HCT116 (cell line): ENCODE data around the gene GALNT11. TPM values are rescaled to one million over a fixed set of nuclear protein-coding genes. Genes with fewer than 3 reads are reported as not detected.

Source experiments
- ATAC-seq: fragments of 200-7000 bp; cut with Tn5 transposase; 2 replicates; pipeline ENCODE4 v1.9.1; 2020; ENCODE audit warnings: mild to moderate bottlenecking, moderate library complexity
- BruUV-seq: library from RNA; stranded (reverse); fragments of 400-500 nt; replicated peaks from 2 replicates; lab custom pipeline; 2021; lab: Mats Ljungman, UMichigan
- CTCF ChIA-PET: fragments of 300-600 bp; sonication (Branson Sonifier 250); formaldehyde crosslinking; loops from one replicate; lab custom pipeline; 2021; ENCODE audit warnings: antibody characterized with exemption; lab: Charles Lee
- POLR2A ChIA-PET: fragments of 300-600, 350-600 bp; sonication (Branson Sonifier 250); formaldehyde crosslinking; loops from one replicate; lab custom pipeline; 2021; ENCODE audit warnings: antibody characterized with exemption; lab: Charles Lee
- RAD21 ChIA-PET, 2 experiments: fragments of 300-600 bp; sonication (Branson Sonifier 250); formaldehyde crosslinking; loops; one replicate each; lab custom pipeline; 2023; ENCODE audit warnings: low total read pairs in 2 of 2; ENCODE audit not compliant: uncharacterized antibody in 2 of 2, unreplicated experiment in 2 of 2, low non-redundant PET in 1 of 2; lab: Charles Lee
- DNase-seq: peaks from one replicate; pipeline ENCODE4 v3.0.0-alpha.2; 2010; ENCODE audit warnings: low read depth, low spot score
- H2AFZ ChIP-seq: fragments of 200-600 bp; shearing (Covaris generic), sonication (generic); 2 replicates; pipeline ENCODE4 v1.6.1; 2017; ENCODE audit warnings: low read depth, mixed run types, mixed read lengths, antibody characterized with exemption, low read length; ENCODE audit not compliant: poor library complexity, severe bottlenecking
- H3K27ac ChIP-seq: 2 replicates; pipeline ENCODE4 v1.5.1; 2012; ENCODE audit warnings: low read depth, low read length
- H3K27me3 ChIP-seq: fragments of 200-600 bp; sonication (generic); 2 replicates; pipeline ENCODE4 v1.6.1; 2016; ENCODE audit warnings: mixed run types, low read length, mixed read lengths; ENCODE audit not compliant: insufficient read depth
- H3K36me3 ChIP-seq, 2 experiments: fragments of 200-500 bp in 1 of 2; fragments of 200-600 bp in 1 of 2; sonication (Bioruptor generic) in 1 of 2; sonication (generic) in 1 of 2; 2 replicates each; pipeline versions ENCODE4 v1.5.1 to v1.6.1; 2014 to 2016; ENCODE audit warnings: low read length in 2 of 2, inconsistent platforms in 1 of 2, mixed read lengths in 1 of 2, mixed run types in 1 of 2; ENCODE audit not compliant: insufficient read depth in 2 of 2, control insufficient read depth in 1 of 2
- H3K4me1 ChIP-seq, 2 experiments: fragments of 200-600 bp in 1 of 2; sonication (generic) in 1 of 2; 2 replicates each; pipeline versions ENCODE4 v1.5.1 to v1.6.1; 2012 to 2017; ENCODE audit warnings: low read length in 2 of 2, inconsistent platforms in 1 of 2, mild to moderate bottlenecking in 1 of 2, mixed read lengths in 1 of 2, mixed run types in 1 of 2, moderate library complexity in 1 of 2; ENCODE audit not compliant: insufficient read depth in 2 of 2, control insufficient read depth in 1 of 2
- H3K4me2 ChIP-seq: fragments of 200-600 bp; sonication (generic); 2 replicates; pipeline ENCODE4 v1.6.1; 2017; ENCODE audit warnings: mixed run types, low read length, mixed read lengths
- H3K4me3 ChIP-seq, 2 experiments: fragments of 200-600 bp in 1 of 2; sonication (generic) in 1 of 2; replicated peaks in 1 of 2; 2 replicates each; pipeline ENCODE4 v1.5.1; 2011 to 2016; ENCODE audit warnings: low read length in 2 of 2, control low read depth in 1 of 2, low read depth in 1 of 2, mild to moderate bottlenecking in 1 of 2, mixed read lengths in 1 of 2, mixed run types in 1 of 2
- H3K79me2 ChIP-seq: fragments of 200-600 bp; sonication (generic); 2 replicates; pipeline ENCODE4 v1.6.1; 2017; ENCODE audit warnings: mild to moderate bottlenecking, mixed run types, low read length, moderate library complexity, mixed read lengths; ENCODE audit not compliant: insufficient read depth
- H3K9ac ChIP-seq: fragments of 200-600 bp; sonication (generic); 2 replicates; pipeline ENCODE4 v1.6.1; 2016; ENCODE audit warnings: low read length, mixed read lengths
- H3K9me2 ChIP-seq: fragments of 200-600 bp; sonication (generic), shearing (Covaris generic); 2 replicates; pipeline ENCODE4 v1.6.1; 2017; ENCODE audit warnings: mixed run types, mild to moderate bottlenecking, moderate library complexity; ENCODE audit not compliant: insufficient read depth
- H3K9me3 ChIP-seq, 2 experiments: fragments of 200-500 bp in 1 of 2; fragments of 200-600 bp in 1 of 2; sonication (Bioruptor generic) in 1 of 2; sonication (generic) in 1 of 2; 2 replicates each; pipeline ENCODE4 v1.6.1; 2014 to 2017; ENCODE audit warnings: low read length in 2 of 2, mixed read lengths in 2 of 2, inconsistent platforms in 1 of 2, low read depth in 1 of 2, mild to moderate bottlenecking in 1 of 2, mixed run types in 1 of 2, moderate library complexity in 1 of 2; ENCODE audit not compliant: control insufficient read depth in 1 of 2, insufficient read depth in 1 of 2
- H4K20me1 ChIP-seq: fragments of 200-600 bp; sonication (generic), shearing (Covaris generic); 2 replicates; pipeline ENCODE4 v1.6.1; 2017; ENCODE audit warnings: mixed run types, mild to moderate bottlenecking, moderate library complexity; ENCODE audit not compliant: insufficient read depth
- CBX3 ChIP-seq: IDR thresholded peaks from 2 replicates; pipeline ENCODE4 v1.6.1; 2012; ENCODE audit warnings: low read depth
- CEBPB ChIP-seq: IDR thresholded peaks from 2 replicates; pipeline ENCODE4 v1.6.1; 2012; ENCODE audit warnings: low read depth
- ELF1 ChIP-seq: IDR thresholded peaks from 2 replicates; pipeline ENCODE4 v1.6.1; 2012; ENCODE audit warnings: low read depth, borderline replicate concordance
- EZH2phosphoT487 ChIP-seq: fragments of 200-600 bp; IDR thresholded peaks from 2 replicates; pipeline ENCODE4 v1.6.1; 2018; ENCODE audit warnings: antibody characterized with exemption, borderline replicate concordance
- JUND ChIP-seq: IDR thresholded peaks from 2 replicates; pipeline ENCODE4 v1.6.1; 2012
- POLR2AphosphoS5 ChIP-seq: IDR thresholded peaks from 2 replicates; pipeline ENCODE4 v1.6.1; 2011; ENCODE audit warnings: mild to moderate bottlenecking, low read depth, low read length, moderate library complexity
- RAD21 ChIP-seq: IDR thresholded peaks from 2 replicates; pipeline ENCODE4 v1.6.1; 2012; ENCODE audit warnings: low read depth, mild to moderate bottlenecking
- SP1 ChIP-seq: IDR thresholded peaks from 2 replicates; pipeline ENCODE4 v1.6.1; 2012; ENCODE audit warnings: low read depth
- SRF ChIP-seq: IDR thresholded peaks from 2 replicates; pipeline ENCODE4 v1.6.1; 2012; ENCODE audit warnings: low read depth
- TCF7L2 ChIP-seq: IDR thresholded peaks from 2 replicates; pipeline ENCODE4 v1.7.0; 2011; ENCODE audit warnings: borderline replicate concordance, inconsistent platforms; ENCODE audit not compliant: insufficient read depth, insufficient read length; ENCODE audit errors: extremely low read depth
- YY1 ChIP-seq: IDR thresholded peaks from 2 replicates; pipeline ENCODE4 v1.6.1; 2011; ENCODE audit warnings: low read length, low read depth, moderate library complexity, mild to moderate bottlenecking; ENCODE audit not compliant: insufficient replicate concordance; ENCODE audit errors: extremely low read depth
- ZNF274 ChIP-seq: fragments of 200-500 bp; sonication (Bioruptor generic); IDR thresholded peaks from 2 replicates; pipeline ENCODE4 v1.6.1; 2014; ENCODE audit warnings: mild to moderate bottlenecking, low read depth, low read length, inconsistent platforms
- intact Hi-C: fragments of 100-400 bp; cut with micrococcal nuclease; formaldehyde crosslinking; loops from 2 replicates; pipeline ENCODE4 v1.10.0; 2022
- total RNA-seq: library from RNA; stranded (reverse); gene quantifications from one replicate; pipeline ENCODE4 v1.2.1, GENCODE V29; 2021; ENCODE audit not compliant: unreplicated experiment
- TF ChIP-seq, protein P1 (sequence below), 3 experiments: fragments of 200-600 bp in 1 of 3; sonication (generic) in 1 of 3; IDR thresholded peaks in 2 of 3; conservative IDR thresholded peaks in 1 of 3; 2 replicates each; pipeline ENCODE4 v1.5.1; 2012 to 2017; ENCODE audit warnings: low read depth in 2 of 3, low read length in 2 of 3, antibody characterized with exemption in 1 of 3, borderline replicate concordance in 1 of 3, control low read depth in 1 of 3, mild to moderate bottlenecking in 1 of 3, mixed read lengths in 1 of 3, mixed run types in 1 of 3, moderate library complexity in 1 of 3; ENCODE audit not compliant: insufficient read depth in 1 of 3
- TF ChIP-seq, protein P2 (sequence below): IDR thresholded peaks from 2 replicates; pipeline ENCODE4 v1.6.1; 2011; ENCODE audit warnings: mild to moderate bottlenecking, low read length, moderate library complexity; ENCODE audit not compliant: insufficient replicate concordance; ENCODE audit errors: extremely low read depth
- TF ChIP-seq, protein P3 (sequence below): IDR thresholded peaks from 2 replicates; pipeline ENCODE4 v1.6.1; 2012
- TF ChIP-seq, protein P4 (sequence below): IDR thresholded peaks from 2 replicates; pipeline ENCODE4 v1.6.1; 2012
- TF ChIP-seq, protein P5 (sequence below): IDR thresholded peaks from 2 replicates; pipeline ENCODE4 v1.6.1; 2012; ENCODE audit warnings: low read depth

The GALNT11 gene
- total RNA-seq, 1 experiment from 2014 or later: 28.9 TPM

DNA sequence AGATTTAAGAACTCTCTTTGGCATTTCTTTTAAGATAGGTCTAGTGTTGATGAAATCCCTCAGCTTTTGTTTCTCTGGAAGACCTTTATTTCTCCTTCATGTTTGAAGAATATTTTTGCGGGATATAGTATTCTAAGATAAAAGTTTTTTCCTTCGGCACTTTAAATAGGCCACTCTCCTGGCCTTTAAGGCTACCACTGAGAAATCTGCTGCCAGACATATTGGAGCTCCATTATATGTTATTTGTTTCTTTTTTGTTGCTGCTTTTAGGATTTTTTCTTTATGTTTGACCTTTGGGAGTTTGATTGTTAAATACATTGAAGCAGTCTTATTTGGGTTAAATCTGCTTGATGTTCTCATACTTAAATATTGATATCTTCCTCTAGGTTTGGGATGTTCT lies 22.6 kb downstream of the GALNT11 start:
- CTCF ChIA-PET: no interaction called here
- H3K79me2 ChIP-seq: peaks cover 43% of the 10 kb centered on the region
- peaks cover 0 to 5% of the 10 kb centered on the region in 2 experiments; a peak in 1 of 4 replicates for H3K9me3 ChIP-seq
- intact Hi-C loops: no loop called here
- no peak overlapping the region for H3K4me3 ChIP-seq
- DNase-seq (no peak), ATAC-seq (no peak)
- RAD21 ChIA-PET: no interaction called here
- H3K4me1 ChIP-seq: no peaks in the 10 kb centered on the region
- POLR2A ChIA-PET: no interaction called here
- H3K9me2 ChIP-seq: no peaks in the 10 kb centered on the region
- H4K20me1 ChIP-seq: 0 out of 2 replicates have a peak, but pooled peaks cover 4% of the 10 kb centered on the region
- H2AFZ ChIP-seq: no peak overlapping the region
- BruUV-seq: no TSS peak
- no peaks in the 10 kb centered on the region for H3K27me3 ChIP-seq
- H3K36me3 ChIP-seq: 0 out of 4 replicates have a peak, but pooled peaks cover 0 to 2% of the 10 kb centered on the region in 2 experiments
- H3K27ac ChIP-seq: no peak overlapping the region
- no peak overlapping the region for H3K4me2 ChIP-seq
- no peak overlapping the region for H3K9ac ChIP-seq
- no peak for TF ChIP-seq CBX3
- TF ChIP-seq, protein P1, sequence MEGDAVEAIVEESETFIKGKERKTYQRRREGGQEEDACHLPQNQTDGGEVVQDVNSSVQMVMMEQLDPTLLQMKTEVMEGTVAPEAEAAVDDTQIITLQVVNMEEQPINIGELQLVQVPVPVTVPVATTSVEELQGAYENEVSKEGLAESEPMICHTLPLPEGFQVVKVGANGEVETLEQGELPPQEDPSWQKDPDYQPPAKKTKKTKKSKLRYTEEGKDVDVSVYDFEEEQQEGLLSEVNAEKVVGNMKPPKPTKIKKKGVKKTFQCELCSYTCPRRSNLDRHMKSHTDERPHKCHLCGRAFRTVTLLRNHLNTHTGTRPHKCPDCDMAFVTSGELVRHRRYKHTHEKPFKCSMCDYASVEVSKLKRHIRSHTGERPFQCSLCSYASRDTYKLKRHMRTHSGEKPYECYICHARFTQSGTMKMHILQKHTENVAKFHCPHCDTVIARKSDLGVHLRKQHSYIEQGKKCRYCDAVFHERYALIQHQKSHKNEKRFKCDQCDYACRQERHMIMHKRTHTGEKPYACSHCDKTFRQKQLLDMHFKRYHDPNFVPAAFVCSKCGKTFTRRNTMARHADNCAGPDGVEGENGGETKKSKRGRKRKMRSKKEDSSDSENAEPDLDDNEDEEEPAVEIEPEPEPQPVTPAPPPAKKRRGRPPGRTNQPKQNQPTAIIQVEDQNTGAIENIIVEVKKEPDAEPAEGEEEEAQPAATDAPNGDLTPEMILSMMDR (IDR thresholded peaks at IDR 0.05 in 2 of 3, conservative IDR thresholded peaks at IDR 0.05 in 1 of 3; ENCODE audit: borderline replicate concordance in 1 of 3, insufficient read depth in 1 of 3, low read depth in 2 of 3, low read length in 2 of 3): no peak
- no peak for TF ChIP-seq YY1
- TF ChIP-seq JUND: no peak
- no peak for TF ChIP-seq ELF1
- TF ChIP-seq SRF: no peak
- TF ChIP-seq CEBPB: no peak
- no peak for TF ChIP-seq TCF7L2
- TF ChIP-seq EZH2phosphoT487: no peak
- TF ChIP-seq SP1: no peak
- TF ChIP-seq, protein P2, sequence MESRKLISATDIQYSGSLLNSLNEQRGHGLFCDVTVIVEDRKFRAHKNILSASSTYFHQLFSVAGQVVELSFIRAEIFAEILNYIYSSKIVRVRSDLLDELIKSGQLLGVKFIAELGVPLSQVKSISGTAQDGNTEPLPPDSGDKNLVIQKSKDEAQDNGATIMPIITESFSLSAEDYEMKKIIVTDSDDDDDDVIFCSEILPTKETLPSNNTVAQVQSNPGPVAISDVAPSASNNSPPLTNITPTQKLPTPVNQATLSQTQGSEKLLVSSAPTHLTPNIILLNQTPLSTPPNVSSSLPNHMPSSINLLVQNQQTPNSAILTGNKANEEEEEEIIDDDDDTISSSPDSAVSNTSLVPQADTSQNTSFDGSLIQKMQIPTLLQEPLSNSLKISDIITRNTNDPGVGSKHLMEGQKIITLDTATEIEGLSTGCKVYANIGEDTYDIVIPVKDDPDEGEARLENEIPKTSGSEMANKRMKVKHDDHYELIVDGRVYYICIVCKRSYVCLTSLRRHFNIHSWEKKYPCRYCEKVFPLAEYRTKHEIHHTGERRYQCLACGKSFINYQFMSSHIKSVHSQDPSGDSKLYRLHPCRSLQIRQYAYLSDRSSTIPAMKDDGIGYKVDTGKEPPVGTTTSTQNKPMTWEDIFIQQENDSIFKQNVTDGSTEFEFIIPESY: no peak
- TF ChIP-seq, protein P3, sequence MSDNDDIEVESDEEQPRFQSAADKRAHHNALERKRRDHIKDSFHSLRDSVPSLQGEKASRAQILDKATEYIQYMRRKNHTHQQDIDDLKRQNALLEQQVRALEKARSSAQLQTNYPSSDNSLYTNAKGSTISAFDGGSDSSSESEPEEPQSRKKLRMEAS: no peak
- no peak for TF ChIP-seq RAD21
- no peak for TF ChIP-seq POLR2AphosphoS5
- TF ChIP-seq, protein P4, sequence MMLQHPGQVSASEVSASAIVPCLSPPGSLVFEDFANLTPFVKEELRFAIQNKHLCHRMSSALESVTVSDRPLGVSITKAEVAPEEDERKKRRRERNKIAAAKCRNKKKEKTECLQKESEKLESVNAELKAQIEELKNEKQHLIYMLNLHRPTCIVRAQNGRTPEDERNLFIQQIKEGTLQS: no peak
- no peak for TF ChIP-seq ZNF274
- TF ChIP-seq, protein P5, sequence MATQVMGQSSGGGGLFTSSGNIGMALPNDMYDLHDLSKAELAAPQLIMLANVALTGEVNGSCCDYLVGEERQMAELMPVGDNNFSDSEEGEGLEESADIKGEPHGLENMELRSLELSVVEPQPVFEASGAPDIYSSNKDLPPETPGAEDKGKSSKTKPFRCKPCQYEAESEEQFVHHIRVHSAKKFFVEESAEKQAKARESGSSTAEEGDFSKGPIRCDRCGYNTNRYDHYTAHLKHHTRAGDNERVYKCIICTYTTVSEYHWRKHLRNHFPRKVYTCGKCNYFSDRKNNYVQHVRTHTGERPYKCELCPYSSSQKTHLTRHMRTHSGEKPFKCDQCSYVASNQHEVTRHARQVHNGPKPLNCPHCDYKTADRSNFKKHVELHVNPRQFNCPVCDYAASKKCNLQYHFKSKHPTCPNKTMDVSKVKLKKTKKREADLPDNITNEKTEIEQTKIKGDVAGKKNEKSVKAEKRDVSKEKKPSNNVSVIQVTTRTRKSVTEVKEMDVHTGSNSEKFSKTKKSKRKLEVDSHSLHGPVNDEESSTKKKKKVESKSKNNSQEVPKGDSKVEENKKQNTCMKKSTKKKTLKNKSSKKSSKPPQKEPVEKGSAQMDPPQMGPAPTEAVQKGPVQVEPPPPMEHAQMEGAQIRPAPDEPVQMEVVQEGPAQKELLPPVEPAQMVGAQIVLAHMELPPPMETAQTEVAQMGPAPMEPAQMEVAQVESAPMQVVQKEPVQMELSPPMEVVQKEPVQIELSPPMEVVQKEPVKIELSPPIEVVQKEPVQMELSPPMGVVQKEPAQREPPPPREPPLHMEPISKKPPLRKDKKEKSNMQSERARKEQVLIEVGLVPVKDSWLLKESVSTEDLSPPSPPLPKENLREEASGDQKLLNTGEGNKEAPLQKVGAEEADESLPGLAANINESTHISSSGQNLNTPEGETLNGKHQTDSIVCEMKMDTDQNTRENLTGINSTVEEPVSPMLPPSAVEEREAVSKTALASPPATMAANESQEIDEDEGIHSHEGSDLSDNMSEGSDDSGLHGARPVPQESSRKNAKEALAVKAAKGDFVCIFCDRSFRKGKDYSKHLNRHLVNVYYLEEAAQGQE: no peak
